GM19328 (cell line): Measurements from ENCODE around the gene HLA-DQA2.
"Not testable (repeated sequence)": the region's sequence is repeated elsewhere in the genome, so short reads cannot be mapped to it uniquely, and the experiment has no call there.

Experiments
- ATAC-seq: cut with Tn5 transposase; IDR thresholded peaks from one replicate; pipeline ENCODE4 v1.9.1; 2021; ENCODE audit warnings: mild to moderate bottlenecking, moderate library complexity; ENCODE audit not compliant: unreplicated experiment

Gene HLA-DQA2

DNA sequence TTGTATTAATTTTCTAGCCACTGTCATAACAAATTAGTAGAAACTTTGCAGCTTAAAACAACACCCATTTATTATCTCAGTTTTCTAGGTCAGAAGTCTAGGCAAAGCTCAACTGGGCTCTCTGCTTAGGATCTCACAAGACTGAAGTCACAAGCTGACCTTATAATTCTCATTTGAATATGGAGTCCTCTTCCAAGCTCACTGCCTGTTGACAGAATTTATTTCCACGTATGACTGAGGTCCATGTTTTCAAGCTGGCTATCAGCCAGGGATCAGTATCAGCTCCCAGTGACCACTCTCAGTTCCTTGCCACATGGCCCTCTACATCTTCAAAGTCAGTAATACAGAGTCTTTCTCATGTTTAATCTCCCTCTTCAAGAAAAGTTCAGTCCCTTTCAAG, 33.9 kb downstream of the HLA-DQA2 start:
- ATAC-seq: no peak

DNA sequence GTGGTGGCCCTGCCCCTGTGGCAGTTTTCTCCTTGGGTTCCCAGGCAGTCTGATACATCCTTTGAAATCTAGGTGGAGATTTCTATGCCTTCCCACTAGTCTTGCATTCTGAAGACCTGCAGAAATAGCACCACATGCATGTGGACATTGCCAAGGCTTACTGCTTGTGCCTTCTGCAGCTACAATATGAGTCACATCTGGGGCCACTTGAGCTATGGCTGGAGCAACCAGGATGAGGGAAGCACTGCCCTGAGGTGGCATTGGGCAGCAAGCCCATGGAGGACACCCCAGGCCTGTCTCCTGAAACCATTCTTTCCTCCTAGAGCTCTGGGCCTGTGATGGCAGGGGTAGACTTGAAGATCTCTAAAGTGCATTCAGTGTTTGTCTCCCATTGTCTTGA, 37.8 kb downstream of the HLA-DQA2 start:
- ATAC-seq: no peak

- not testable (repeated sequence) for ATAC-seq
Measured at GRCh38 chr6:32782923-32783322, 41.7 kb downstream of the HLA-DQA2 start.

- no peak for ATAC-seq
Measured at GRCh38 chr6:32785781-32786533, 44.8 kb downstream of the HLA-DQA2 start.

GRCh38 chr6:32790306-32790705, 49.1 kb downstream of the HLA-DQA2 start:
- no peak for ATAC-seq

DNA sequence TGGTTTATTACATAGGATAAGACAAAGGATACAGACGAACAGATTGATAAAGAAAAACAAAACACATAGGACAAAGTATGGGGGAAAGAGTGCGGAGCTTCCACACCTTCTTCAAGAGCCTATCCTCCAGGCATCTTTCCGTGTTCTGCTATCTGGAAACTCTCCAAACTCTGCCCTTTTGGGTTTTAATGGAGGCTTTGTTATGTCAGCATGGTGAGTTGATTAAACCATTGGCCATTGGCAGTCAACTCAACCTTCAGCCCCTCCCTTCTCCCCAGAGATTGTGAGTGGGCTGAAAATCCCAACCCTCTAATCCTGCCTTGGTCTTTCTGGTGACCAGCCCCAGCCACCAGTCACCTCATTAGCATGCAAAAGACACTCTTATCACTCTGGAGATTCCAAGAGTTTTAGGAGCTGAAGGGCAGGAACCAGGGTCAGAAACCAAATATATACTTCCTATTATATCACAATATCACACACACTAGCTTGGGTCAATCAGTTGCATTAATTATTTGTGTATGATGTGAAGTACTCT, 51.8 kb downstream of the HLA-DQA2 start:
- ATAC-seq: no peak

GRCh38 chr6:32794510-32794909, 53.3 kb downstream of the HLA-DQA2 start:
- ATAC-seq: no peak
